ENCODE measurements around the gene TTC33. TPM values are rescaled to one million over a fixed set of nuclear protein-coding genes. Genes with fewer than 3 reads are reported as not detected.

Gene TTC33
- total RNA-seq, 2 donors from 2014 or later = 13.5 to 19.3 TPM

DNA sequence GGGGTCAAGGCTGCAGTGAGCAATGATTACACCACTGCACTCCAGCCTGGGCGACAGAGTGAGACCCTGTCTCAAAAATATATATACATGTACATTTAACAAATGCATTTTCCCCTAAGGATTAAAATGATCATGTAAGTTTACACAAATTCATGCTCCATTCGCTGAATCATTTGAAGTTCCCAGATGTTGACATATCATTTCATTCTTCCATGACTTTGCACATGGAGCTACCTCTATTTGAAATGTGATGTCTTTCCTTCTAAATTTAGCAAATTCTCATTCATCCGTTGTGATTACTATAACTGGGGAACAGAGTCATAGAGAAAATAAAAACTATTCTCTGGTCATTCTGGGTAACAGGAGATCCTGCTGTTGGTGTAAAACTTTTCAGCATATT is 65.5 kb downstream of the TTC33 start:
- Histone ChIP-seq H3K9ac (ENCODE audit: extremely low read depth, low read length, poor library complexity, severe bottlenecking) (no peak overlapping the region), H3K4me3 (ENCODE audit: low read length) (no peak overlapping the region), H3K27ac (ENCODE audit: low read depth, low read length) (no peak overlapping the region), H3K36me3 (ENCODE audit: control insufficient read depth, insufficient read depth, low read length) (no peaks in the 10 kb centered on the region), H3K27me3 (ENCODE audit: control insufficient read depth, insufficient read depth, low read length, poor library complexity, severe bottlenecking) (no peaks in the 10 kb centered on the region), H3K4me1 (ENCODE audit: control insufficient read depth, insufficient read depth, low read length) (no peaks in the 10 kb centered on the region), H3K9me3 (ENCODE audit: control insufficient read depth, low read length) (peaks cover 8% of the 10 kb centered on the region)
- TF ChIP-seq, protein P1, sequence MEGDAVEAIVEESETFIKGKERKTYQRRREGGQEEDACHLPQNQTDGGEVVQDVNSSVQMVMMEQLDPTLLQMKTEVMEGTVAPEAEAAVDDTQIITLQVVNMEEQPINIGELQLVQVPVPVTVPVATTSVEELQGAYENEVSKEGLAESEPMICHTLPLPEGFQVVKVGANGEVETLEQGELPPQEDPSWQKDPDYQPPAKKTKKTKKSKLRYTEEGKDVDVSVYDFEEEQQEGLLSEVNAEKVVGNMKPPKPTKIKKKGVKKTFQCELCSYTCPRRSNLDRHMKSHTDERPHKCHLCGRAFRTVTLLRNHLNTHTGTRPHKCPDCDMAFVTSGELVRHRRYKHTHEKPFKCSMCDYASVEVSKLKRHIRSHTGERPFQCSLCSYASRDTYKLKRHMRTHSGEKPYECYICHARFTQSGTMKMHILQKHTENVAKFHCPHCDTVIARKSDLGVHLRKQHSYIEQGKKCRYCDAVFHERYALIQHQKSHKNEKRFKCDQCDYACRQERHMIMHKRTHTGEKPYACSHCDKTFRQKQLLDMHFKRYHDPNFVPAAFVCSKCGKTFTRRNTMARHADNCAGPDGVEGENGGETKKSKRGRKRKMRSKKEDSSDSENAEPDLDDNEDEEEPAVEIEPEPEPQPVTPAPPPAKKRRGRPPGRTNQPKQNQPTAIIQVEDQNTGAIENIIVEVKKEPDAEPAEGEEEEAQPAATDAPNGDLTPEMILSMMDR (conservative IDR thresholded peaks at IDR 0.05) = no peak
- Mint-ChIP-seq H3K36me3 (ENCODE audit: low read depth) (no peaks in the 10 kb centered on the region), H3K4me1 (no peaks in the 10 kb centered on the region), H3K27me3 (ENCODE audit: insufficient read depth) (no peaks in the 10 kb centered on the region), H3K27ac (no peak overlapping the region), H3K4me3 (no peak overlapping the region), H3K9me3 (no peaks in the 10 kb centered on the region)
- DNase-seq = no peak
- 62 to 92% methylated on average over 1 to 3 of the region's 3 CpGs for WGBS, 2 experiments (ENCODE audit: insufficient coverage in 1 of 2, insufficient read length in 1 of 2)

DNA sequence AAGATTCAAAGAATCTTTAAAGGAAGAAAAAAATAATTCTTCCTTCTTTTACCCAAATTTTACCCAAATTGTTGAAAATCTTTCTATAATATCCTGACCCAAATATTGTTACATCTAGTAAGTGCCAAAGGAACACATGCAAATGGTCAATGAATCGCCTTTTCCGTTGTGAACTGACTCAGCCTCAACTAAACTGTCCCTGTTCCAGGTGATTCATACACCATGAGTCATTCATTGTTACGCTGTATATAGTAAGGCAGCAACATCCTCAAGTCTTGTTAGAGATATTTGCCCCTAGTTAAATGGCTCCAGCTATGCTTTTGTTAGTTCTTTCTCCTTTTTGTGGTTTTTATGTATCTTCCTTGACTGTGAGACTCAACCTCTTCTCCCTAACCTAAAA is 66.3 kb downstream of the TTC33 start:
- no peak overlapping the region for H3K9ac ChIP-seq (ENCODE audit: extremely low read depth, low read length, poor library complexity, severe bottlenecking)
- no peaks in the 10 kb centered on the region for H3K9me3 Mint-ChIP-seq

DNA sequence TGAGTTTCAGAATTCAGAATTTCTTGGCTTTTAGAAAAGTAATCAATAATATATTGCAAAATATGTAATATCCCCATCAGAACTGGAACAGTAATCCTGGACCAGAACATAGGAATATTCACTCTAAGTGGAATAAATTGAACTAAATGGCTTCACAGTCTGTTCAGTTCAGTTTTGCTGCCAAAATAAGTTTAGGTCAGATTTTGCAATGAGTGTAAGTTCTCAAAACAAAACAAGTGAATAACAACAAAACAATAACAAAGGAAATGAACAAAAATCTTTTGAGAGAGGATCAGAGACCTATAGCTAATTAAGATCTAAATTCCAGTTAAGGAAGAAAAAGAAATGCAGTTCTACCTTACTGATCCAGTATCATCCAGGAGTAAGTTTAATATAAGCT is 66.8 kb downstream of the TTC33 start:
- H3K27ac ChIP-seq (ENCODE audit: low read depth, low read length) = no peak overlapping the region
- no peak overlapping the region for H3K4me3 Mint-ChIP-seq
- H3K9ac ChIP-seq (ENCODE audit: extremely low read depth, low read length, poor library complexity, severe bottlenecking) = no peak overlapping the region

More for the DNA sequence above, 66.3 kb downstream of the TTC33 start:
- TF ChIP-seq, protein P1 (conservative IDR thresholded peaks at IDR 0.05) = no peak
- no peaks in the 10 kb centered on the region for H3K36me3 ChIP-seq (ENCODE audit: control insufficient read depth, insufficient read depth, low read length)
- H3K4me3 ChIP-seq (ENCODE audit: low read length) = no peak overlapping the region
- H3K27ac Mint-ChIP-seq = no peak overlapping the region
- H3K9me3 ChIP-seq (ENCODE audit: control insufficient read depth, low read length) = peaks cover 3% of the 10 kb centered on the region
- H3K4me1 ChIP-seq (ENCODE audit: control insufficient read depth, insufficient read depth, low read length) = no peaks in the 10 kb centered on the region
- no peaks in the 10 kb centered on the region for H3K27me3 Mint-ChIP-seq (ENCODE audit: insufficient read depth)
- no peak overlapping the region for H3K27ac ChIP-seq (ENCODE audit: low read depth, low read length)
- no peaks in the 10 kb centered on the region for H3K27me3 ChIP-seq (ENCODE audit: control insufficient read depth, insufficient read depth, low read length, poor library complexity, severe bottlenecking)
- WGBS, 2 experiments (ENCODE audit: insufficient coverage in 1 of 2, insufficient read length in 1 of 2) = 75 to 81% methylated on average over 3 of the region's 3 CpGs
- no peak overlapping the region for H3K4me3 Mint-ChIP-seq
- no peaks in the 10 kb centered on the region for H3K4me1 Mint-ChIP-seq
- H3K36me3 Mint-ChIP-seq (ENCODE audit: low read depth) = no peaks in the 10 kb centered on the region
- no peak for DNase-seq

More for the DNA sequence above, 66.8 kb downstream of the TTC33 start:
- Histone ChIP-seq H3K4me1 (ENCODE audit: control insufficient read depth, insufficient read depth, low read length) (no peaks in the 10 kb centered on the region), H3K4me3 (ENCODE audit: low read length) (no peak overlapping the region), H3K27me3 (ENCODE audit: control insufficient read depth, insufficient read depth, low read length, poor library complexity, severe bottlenecking) (no peaks in the 10 kb centered on the region), H3K36me3 (ENCODE audit: control insufficient read depth, insufficient read depth, low read length) (no peaks in the 10 kb centered on the region), H3K9me3 (ENCODE audit: control insufficient read depth, low read length) (no peaks in the 10 kb centered on the region)
- H3K27me3 Mint-ChIP-seq (ENCODE audit: insufficient read depth) = no peaks in the 10 kb centered on the region
- DNase-seq = no peak
- TF ChIP-seq, protein P1 (conservative IDR thresholded peaks at IDR 0.05) = no peak
- no peaks in the 10 kb centered on the region for H3K4me1 Mint-ChIP-seq
- no peaks in the 10 kb centered on the region for H3K36me3 Mint-ChIP-seq (ENCODE audit: low read depth)
- no peak overlapping the region for H3K27ac Mint-ChIP-seq
- H3K9me3 Mint-ChIP-seq = no peaks in the 10 kb centered on the region

All from endodermal cell (in vitro differentiated cells).